H7 (cell line): ENCODE measurements around the gene PARN. TPM values are rescaled to one million over a fixed set of nuclear protein-coding genes. Genes with fewer than 3 reads are reported as not detected.

Source experiments
- DNase-seq: peaks from one replicate; pipeline ENCODE4 v3.0.0; 2012
- H3K27me3 ChIP-seq: 2 replicates; pipeline ENCODE4 v1.6.0; 2011; ENCODE audit warnings: mild to moderate bottlenecking, low read length; ENCODE audit not compliant: control insufficient read depth, insufficient read depth
- H3K36me3 ChIP-seq: replicated peaks from 2 replicates; pipeline ENCODE4 v1.5.1; 2011; ENCODE audit warnings: low read length; ENCODE audit not compliant: control insufficient read depth, insufficient read depth
- H3K4me3 ChIP-seq: 2 replicates; pipeline ENCODE4 v1.5.1; 2011; ENCODE audit warnings: low read depth, mild to moderate bottlenecking, control low read depth, low read length, moderate library complexity; ENCODE audit not compliant: insufficient read depth
- total RNA-seq: library from RNA; depleted of rRNA; stranded (reverse); fragments of >200 nt; shearing (Covaris generic); gene quantifications from 2 replicates; pipeline ENCODE4 v1.2.3, GENCODE V29; 2014

Gene PARN
- total RNA-seq, 1 experiment from 2014 or later: 33.2 TPM

- Histone ChIP-seq H3K36me3 (no peaks in the 10 kb centered on the region), H3K27me3 (no peaks in the 10 kb centered on the region), H3K4me3 (no peak overlapping the region)
- DNase-seq: no peak
Measured at GRCh38 chr16:14496047-14496770, 133.9 kb downstream of the PARN start.

- no peaks in the 10 kb centered on the region for H3K27me3 ChIP-seq
- no peak overlapping the region for H3K4me3 ChIP-seq
- DNase-seq: no peak
- H3K36me3 ChIP-seq: no peaks in the 10 kb centered on the region
Measured at GRCh38 chr16:14495213-14496046, 134.6 kb downstream of the PARN start.

- Histone ChIP-seq H3K36me3 (no peaks in the 10 kb centered on the region), H3K4me3 (no peak overlapping the region), H3K27me3 (no peaks in the 10 kb centered on the region)
- DNase-seq: no peak
Measured at GRCh38 chr16:14494396-14494966, 135.6 kb downstream of the PARN start.

GRCh38 chr16:14493791-14494190 is 136.3 kb downstream of the PARN start:
- Histone ChIP-seq H3K4me3 (no peak overlapping the region), H3K27me3 (no peaks in the 10 kb centered on the region), H3K36me3 (no peaks in the 10 kb centered on the region)
- DNase-seq: no peak

GRCh38 chr16:14492614-14493013 is 137.4 kb downstream of the PARN start:
- no peak for DNase-seq
- no peaks in the 10 kb centered on the region for H3K27me3 ChIP-seq
- H3K4me3 ChIP-seq: no peak overlapping the region
- no peaks in the 10 kb centered on the region for H3K36me3 ChIP-seq

GRCh38 chr16:14491861-14492529 is 138.1 kb downstream of the PARN start:
- no peak for DNase-seq
- Histone ChIP-seq H3K27me3 (no peaks in the 10 kb centered on the region), H3K4me3 (no peak overlapping the region), H3K36me3 (no peaks in the 10 kb centered on the region)

- H3K27me3 ChIP-seq: no peaks in the 10 kb centered on the region
- H3K4me3 ChIP-seq: no peak overlapping the region
- H3K36me3 ChIP-seq: no peaks in the 10 kb centered on the region
- no peak for DNase-seq
Measured at GRCh38 chr16:14490235-14490634, 139.8 kb downstream of the PARN start.

- peak; percentile 50 for DNase-seq
Measured at GRCh38 chr16:14489460-14489859, 140.6 kb downstream of the PARN start.

GRCh38 chr16:14487579-14487978 is 142.5 kb downstream of the PARN start:
- Histone ChIP-seq H3K4me3 (no peak overlapping the region), H3K36me3 (no peaks in the 10 kb centered on the region), H3K27me3 (no peaks in the 10 kb centered on the region)
- DNase-seq: no peak

More at GRCh38 chr16:14489460-14489859, 140.6 kb downstream of the PARN start:
- Histone ChIP-seq H3K4me3 (no peak overlapping the region), H3K36me3 (no peaks in the 10 kb centered on the region), H3K27me3 (no peaks in the 10 kb centered on the region)

- no peak for DNase-seq
- no peak overlapping the region for H3K4me3 ChIP-seq
- peaks cover 3% of the 10 kb centered on the region; the same call in 1 of the 2 replicates for H3K36me3 ChIP-seq
- H3K27me3 ChIP-seq: no peaks in the 10 kb centered on the region
Measured at GRCh38 chr16:14486520-14487303, 143.3 kb downstream of the PARN start.

- Histone ChIP-seq H3K4me3 (no peak overlapping the region), H3K36me3 (peaks cover 4% of the 10 kb centered on the region; the same call in 1 of the 2 replicates)
Measured at GRCh38 chr16:14485811-14486519, 144.1 kb downstream of the PARN start.

GRCh38 chr16:14485121-14485551 is 144.9 kb downstream of the PARN start:
- no peak for DNase-seq
- Histone ChIP-seq H3K4me3 (no peak overlapping the region), H3K36me3 (peaks cover 4% of the 10 kb centered on the region; the same call in 1 of the 2 replicates), H3K27me3 (no peaks in the 10 kb centered on the region)

More at GRCh38 chr16:14485811-14486519, 144.1 kb downstream of the PARN start:
- H3K27me3 ChIP-seq: no peaks in the 10 kb centered on the region
- DNase-seq: no peak

GRCh38 chr16:14483819-14484385 is 146.2 kb downstream of the PARN start:
- Histone ChIP-seq H3K27me3 (no peaks in the 10 kb centered on the region), H3K4me3 (no peak overlapping the region), H3K36me3 (peaks cover 4% of the 10 kb centered on the region; the same call in 1 of the 2 replicates)
- DNase-seq: no peak
